ENCODE data around the gene RNF227. TPM values are rescaled to one million over a fixed set of nuclear protein-coding genes. Genes with fewer than 3 reads are reported as not detected.
A peak's percentile ranks its signal among the peaks of the same experiment; 100 is the strongest.

The RNF227 gene
- total and polyA plus RNA-seq, 8 donors, result 1.0 to 9.3 (median 3.4) TPM; not detected in 1

GRCh38 chr17:7916808-7917207 is 719 bp upstream of the RNF227 start:
- peak overlapping the region in 4 of 5 donors; percentile 89 to 96 (median 92) for H3K27ac ChIP-seq
- no peaks in the 10 kb centered on the region for H3K27me3 ChIP-seq
- intact Hi-C loops (cut with DNase I; ENCODE audit: low total_unique reads), result no loop called here
- H3K9me3 ChIP-seq, result no peaks in the 10 kb centered on the region
- H3K36me3 ChIP-seq, result peaks cover 0 to 6% (median 5%) of the 10 kb centered on the region in 4 donors
- peaks cover 20 to 48% (median 38%) of the 10 kb centered on the region in 4 donors for H3K4me1 ChIP-seq
- no peak overlapping the region for H3K4me3 ChIP-seq
- peak in 1 of 2 donors; percentile 42 for DNase-seq
- TF ChIP-seq EP300 (IDR thresholded peaks at IDR 0.05), result no peak
- no peak for TF ChIP-seq POLR2A (IDR thresholded peaks at IDR 0.05)
- no peak for TF ChIP-seq POLR2AphosphoS5 (IDR thresholded peaks at IDR 0.05)
- no peak for TF ChIP-seq CTCF (IDR thresholded peaks at IDR 0.05)
- WGBS, 5 donors, result 55 to 83% (median 82%) methylated on average over 2 of the region's 2 CpGs

- Histone ChIP-seq H3K9me3 (no peaks in the 10 kb centered on the region), H3K27ac (peak overlapping the region; percentile 89 to 96 (median 93)), H3K4me3 (peak overlapping the region; percentile 56 to 67 (median 61)), H3K27me3 (no peaks in the 10 kb centered on the region), H3K36me3 (peaks cover 0 to 11% (median 10%) of the 10 kb centered on the region in 4 donors), H3K4me1 (peaks cover 20 to 48% (median 38%) of the 10 kb centered on the region in 4 donors)
- intact Hi-C loops (cut with DNase I; ENCODE audit: low total_unique reads), result no loop called here
- TF ChIP-seq CTCF (IDR thresholded peaks at IDR 0.05) (no peak), POLR2AphosphoS5 (IDR thresholded peaks at IDR 0.05) (no peak), POLR2A (IDR thresholded peaks at IDR 0.05) (no peak), EP300 (IDR thresholded peaks at IDR 0.05) (no peak)
- no peak for DNase-seq
- 35 to 62% (median 40%) methylated on average over 9 to 15 of the region's 15 CpGs for WGBS, 5 donors
Observed at GRCh38 chr17:7916385-7916682, 245 bp upstream of the RNF227 start.

- Histone ChIP-seq H3K9me3 (no peaks in the 10 kb centered on the region), H3K36me3 (peaks cover 6 to 22% (median 21%) of the 10 kb centered on the region in 4 donors), H3K27me3 (no peaks in the 10 kb centered on the region), H3K27ac (peak overlapping the region; percentile 89 to 96 (median 93)), H3K4me1 (peaks cover 20 to 48% (median 38%) of the 10 kb centered on the region in 4 donors), H3K4me3 (peak overlapping the region; percentile 56 to 67 (median 61))
- no peak for TF ChIP-seq POLR2AphosphoS5 (IDR thresholded peaks at IDR 0.05)
- no peak for TF ChIP-seq CTCF (IDR thresholded peaks at IDR 0.05)
- no peak for TF ChIP-seq EP300 (IDR thresholded peaks at IDR 0.05)
- no peak for TF ChIP-seq POLR2A (IDR thresholded peaks at IDR 0.05)
- WGBS, 5 donors, result 2 to 3% (median 3%) methylated on average over 14 to 15 of the region's 15 CpGs
- intact Hi-C loops (cut with DNase I; ENCODE audit: low total_unique reads), result no loop called here
- DNase-seq, result no peak
Observed at GRCh38 chr17:7915179-7915610, 894 bp downstream of the RNF227 start.

GRCh38 chr17:7912927-7913524 is 3.1 kb downstream of the RNF227 start:
- TF ChIP-seq EP300 (IDR thresholded peaks at IDR 0.05) (no peak), POLR2A (IDR thresholded peaks at IDR 0.05) (no peak), POLR2AphosphoS5 (IDR thresholded peaks at IDR 0.05) (peak in 1 of 3 donors; percentile 44), CTCF (IDR thresholded peaks at IDR 0.05) (peak in 4 of 7 experiments; percentile 41 to 88 (median 62))
- WGBS, 5 donors, result 30 to 35% (median 31%) methylated on average over 3 of the region's 3 CpGs
- Histone ChIP-seq H3K36me3 (peaks cover 17 to 44% (median 43%) of the 10 kb centered on the region in 4 donors), H3K27me3 (no peaks in the 10 kb centered on the region), H3K27ac (peak overlapping the region in 4 of 5 donors; percentile 22 to 43 (median 31)), H3K4me3 (no peak overlapping the region), H3K9me3 (no peaks in the 10 kb centered on the region), H3K4me1 (peaks cover 20 to 48% (median 38%) of the 10 kb centered on the region in 4 donors)
- intact Hi-C loops (cut with DNase I; ENCODE audit: low total_unique reads), result no loop called here
- peak in 1 of 2 donors; percentile 88 for DNase-seq

Data from stomach (tissue), 9 donors.